HG03159 (cell line): ENCODE measurements around the gene USP17L30.
"Not testable (repeated sequence)": the region's sequence is repeated elsewhere in the genome, so short reads cannot be mapped to it uniquely, and the experiment has no call there.

ENCODE experiments used
- ATAC-seq: cut with Tn5 transposase; IDR thresholded peaks from one replicate; pipeline ENCODE4 v1.9.1; 2021; ENCODE audit warnings: mild to moderate bottlenecking, moderate library complexity; ENCODE audit not compliant: unreplicated experiment

Gene USP17L30

GRCh38 chr4:9362829-9363228 is at the start of gene USP17L30:
TSS of gene USP17L30 (plus strand) at chr4:9363129. CDS start at chr4:9363129, 0 bp downstream.
- ATAC-seq: not testable (repeated sequence)

GRCh38 chr4:9324191-9324590 is 38.7 kb upstream of the USP17L30 start:
- not testable (repeated sequence) for ATAC-seq

- not testable (repeated sequence) for ATAC-seq
Observed at GRCh38 chr4:9324865-9325264, 38.1 kb upstream of the USP17L30 start, which contains the start of gene USP17L24. TSS of gene USP17L24 (plus strand) at chr4:9325165. CDS start at chr4:9325165, 0 bp downstream.

GRCh38 chr4:9329611-9330010 is 33.3 kb upstream of the USP17L30 start, which contains the start of gene USP17L25:
TSS of gene USP17L25 (plus strand) at chr4:9329911. CDS start at chr4:9329911, 0 bp downstream.
- ATAC-seq: not testable (repeated sequence)

GRCh38 chr4:9334358-9334757 is 28.6 kb upstream of the USP17L30 start, which contains the start of gene USP17L26:
TSS of gene USP17L26 (plus strand) at chr4:9334658. CDS start at chr4:9334658, 0 bp downstream.
- not testable (repeated sequence) for ATAC-seq

GRCh38 chr4:9339103-9339502 is 23.8 kb upstream of the USP17L30 start, which contains the start of gene USP17L5:
TSS of gene USP17L5 (plus strand) at chr4:9339403. CDS start at chr4:9339403, 0 bp downstream.
- ATAC-seq: not testable (repeated sequence)

GRCh38 chr4:9343848-9344247 is 19.1 kb upstream of the USP17L30 start, which contains the start of gene USP17L27:
TSS of gene USP17L27 (plus strand) at chr4:9344148. CDS start at chr4:9344148, 0 bp downstream.
- ATAC-seq: not testable (repeated sequence)

GRCh38 chr4:9348593-9348992 is 14.3 kb upstream of the USP17L30 start, which contains the start of gene USP17L28:
TSS of gene USP17L28 (plus strand) at chr4:9348893. CDS start at chr4:9348893, 0 bp downstream.
- ATAC-seq: not testable (repeated sequence)

GRCh38 chr4:9350866-9351265 is 12.1 kb upstream of the USP17L30 start:
- ATAC-seq: not testable (repeated sequence)

GRCh38 chr4:9353338-9353737 is 9.6 kb upstream of the USP17L30 start, which contains the start of gene USP17L29:
TSS of gene USP17L29 (plus strand) at chr4:9353638. CDS start at chr4:9353638, 0 bp downstream.
- not testable (repeated sequence) for ATAC-seq

- ATAC-seq: not testable (repeated sequence)
Observed at GRCh38 chr4:9379881-9380280, 17.0 kb downstream of the USP17L30 start.

GRCh38 chr4:9381012-9381534 is 18.1 kb downstream of the USP17L30 start:
- not testable (repeated sequence) for ATAC-seq

- no peak for ATAC-seq
Observed at GRCh38 chr4:9384126-9384525, 21.2 kb downstream of the USP17L30 start.

GRCh38 chr4:9389001-9389400 is 26.1 kb downstream of the USP17L30 start:
- ATAC-seq: not testable (repeated sequence)

GRCh38 chr4:9405774-9406173 is 42.8 kb downstream of the USP17L30 start:
- not testable (repeated sequence) for ATAC-seq

- not testable (repeated sequence) for ATAC-seq
Observed at GRCh38 chr4:9406491-9406890, 43.6 kb downstream of the USP17L30 start.

- no peak for ATAC-seq
Observed at GRCh38 chr4:9409793-9410192, 46.9 kb downstream of the USP17L30 start.
